Stomach smooth muscle (tissue), 2 donors: ENCODE measurements around the gene RPH3AL.

Experiments used
- H3K27ac ChIP-seq: one replicate; pipeline ENCODE4 v1.7.0; 2013; ENCODE audit warnings: mild to moderate bottlenecking, low read length, inconsistent platforms
- H3K27me3 ChIP-seq, 2 donors: one replicate each; pipeline ENCODE4 v1.7.0; 2013; ENCODE audit warnings: low read length in 2 of 2; ENCODE audit not compliant: insufficient read depth in 2 of 2, control insufficient read depth in 1 of 2
- H3K36me3 ChIP-seq, 2 donors: one replicate each; pipeline ENCODE4 v1.7.0; 2013; ENCODE audit warnings: low read length in 2 of 2; ENCODE audit not compliant: control insufficient read depth in 2 of 2, insufficient read depth in 2 of 2
- H3K4me1 ChIP-seq: one replicate; pipeline ENCODE4 v1.7.0; 2013; ENCODE audit warnings: low read length; ENCODE audit not compliant: control insufficient read depth, insufficient read depth
- H3K4me3 ChIP-seq, 2 donors: one replicate each; pipeline ENCODE4 v1.7.0; 2013; ENCODE audit warnings: low read length in 2 of 2
- H3K9ac ChIP-seq, 2 donors: one replicate each; pipeline ENCODE4 v1.7.0; 2013; ENCODE audit warnings: low read length in 2 of 2, mild to moderate bottlenecking in 1 of 2
- H3K9me3 ChIP-seq, 2 donors: one replicate each; pipeline ENCODE4 v1.7.0; 2013; ENCODE audit warnings: low read length in 2 of 2; ENCODE audit not compliant: control insufficient read depth in 2 of 2
- donor health status: healthy.
- donor health status: Pancreatic carcinoma.

The RPH3AL gene

GRCh38 chr17:350706-351448 lies 1.7 kb downstream of the RPH3AL start:
- no peaks in the 10 kb centered on the region for H3K27me3 ChIP-seq
- H3K36me3 ChIP-seq, result no peaks in the 10 kb centered on the region
- H3K4me1 ChIP-seq, result peaks cover 13% of the 10 kb centered on the region
- H3K9me3 ChIP-seq, result no peaks in the 10 kb centered on the region
- no peak overlapping the region for H3K9ac ChIP-seq
- H3K27ac ChIP-seq, result peak overlapping the region; percentile 46
- H3K4me3 ChIP-seq, result no peak overlapping the region

GRCh38 chr17:349666-350065 lies 2.9 kb downstream of the RPH3AL start:
- H3K9ac ChIP-seq, result no peak overlapping the region
- H3K9me3 ChIP-seq, result no peaks in the 10 kb centered on the region
- peak overlapping the region; percentile 6 for H3K27ac ChIP-seq
- no peak overlapping the region for H3K4me3 ChIP-seq
- peaks cover 13% of the 10 kb centered on the region for H3K4me1 ChIP-seq
- H3K27me3 ChIP-seq, result no peaks in the 10 kb centered on the region
- H3K36me3 ChIP-seq, result no peaks in the 10 kb centered on the region

GRCh38 chr17:348692-349425 lies 3.7 kb downstream of the RPH3AL start:
- H3K36me3 ChIP-seq, result no peaks in the 10 kb centered on the region
- no peaks in the 10 kb centered on the region for H3K27me3 ChIP-seq
- peaks cover 13% of the 10 kb centered on the region for H3K4me1 ChIP-seq
- no peak overlapping the region for H3K27ac ChIP-seq
- no peaks in the 10 kb centered on the region for H3K9me3 ChIP-seq
- no peak overlapping the region for H3K4me3 ChIP-seq
- H3K9ac ChIP-seq, result no peak overlapping the region

- no peaks in the 10 kb centered on the region for H3K36me3 ChIP-seq
- no peak overlapping the region for H3K27ac ChIP-seq
- H3K9me3 ChIP-seq, result no peaks in the 10 kb centered on the region
- no peaks in the 10 kb centered on the region for H3K27me3 ChIP-seq
- H3K4me1 ChIP-seq, result peaks cover 13% of the 10 kb centered on the region
- no peak overlapping the region for H3K9ac ChIP-seq
- no peak overlapping the region for H3K4me3 ChIP-seq
Observed at GRCh38 chr17:348012-348411, 4.6 kb downstream of the RPH3AL start.

GRCh38 chr17:347309-347899 lies 5.2 kb downstream of the RPH3AL start:
- Histone ChIP-seq H3K4me1 (peaks cover 11% of the 10 kb centered on the region), H3K9me3 (no peaks in the 10 kb centered on the region), H3K36me3 (no peaks in the 10 kb centered on the region), H3K4me3 (no peak overlapping the region), H3K9ac (no peak overlapping the region), H3K27me3 (no peaks in the 10 kb centered on the region), H3K27ac (no peak overlapping the region)

- H3K27me3 ChIP-seq, result no peaks in the 10 kb centered on the region
- H3K4me1 ChIP-seq, result peaks cover 7% of the 10 kb centered on the region
- no peak overlapping the region for H3K4me3 ChIP-seq
- no peak overlapping the region for H3K27ac ChIP-seq
- no peak overlapping the region for H3K9ac ChIP-seq
- no peaks in the 10 kb centered on the region for H3K9me3 ChIP-seq
- H3K36me3 ChIP-seq, result no peaks in the 10 kb centered on the region
Observed at GRCh38 chr17:345992-346785, 6.4 kb downstream of the RPH3AL start.

- H3K36me3 ChIP-seq, result no peaks in the 10 kb centered on the region
- H3K4me3 ChIP-seq, result no peak overlapping the region
- H3K4me1 ChIP-seq, result peaks cover 6% of the 10 kb centered on the region
- H3K9me3 ChIP-seq, result no peaks in the 10 kb centered on the region
- no peaks in the 10 kb centered on the region for H3K27me3 ChIP-seq
- H3K27ac ChIP-seq, result no peak overlapping the region
- H3K9ac ChIP-seq, result no peak overlapping the region
Observed at GRCh38 chr17:345261-345660, 7.3 kb downstream of the RPH3AL start.

- no peak overlapping the region for H3K9ac ChIP-seq
- H3K9me3 ChIP-seq, result no peaks in the 10 kb centered on the region
- H3K4me3 ChIP-seq, result no peak overlapping the region
- H3K27me3 ChIP-seq, result no peaks in the 10 kb centered on the region
- H3K4me1 ChIP-seq, result no peaks in the 10 kb centered on the region
- H3K36me3 ChIP-seq, result no peaks in the 10 kb centered on the region
- no peak overlapping the region for H3K27ac ChIP-seq
Observed at GRCh38 chr17:343875-344752, 8.5 kb downstream of the RPH3AL start.

- Histone ChIP-seq H3K9me3 (no peaks in the 10 kb centered on the region), H3K4me1 (no peaks in the 10 kb centered on the region), H3K36me3 (no peaks in the 10 kb centered on the region), H3K9ac (no peak overlapping the region), H3K4me3 (no peak overlapping the region), H3K27me3 (no peaks in the 10 kb centered on the region), H3K27ac (no peak overlapping the region)
Observed at GRCh38 chr17:343211-343610, 9.4 kb downstream of the RPH3AL start.

GRCh38 chr17:340074-340473 lies 12.5 kb downstream of the RPH3AL start:
- Histone ChIP-seq H3K27me3 (no peaks in the 10 kb centered on the region), H3K4me3 (no peak overlapping the region), H3K9ac (no peak overlapping the region), H3K9me3 (no peaks in the 10 kb centered on the region), H3K27ac (no peak overlapping the region), H3K4me1 (peaks cover 5% of the 10 kb centered on the region), H3K36me3 (no peaks in the 10 kb centered on the region)
